Left ventricle myocardium inferior (tissue), 1 donor: ENCODE measurements around the gene COX11. TPM values are rescaled to one million over a fixed set of nuclear protein-coding genes. Genes with fewer than 3 reads are reported as not detected.

Experiments
- DNase-seq: peaks from one replicate; pipeline ENCODE4 v3.0.0-alpha.2; 2020
- H3K27ac ChIP-seq: fragments of 200-600 bp; replicated peaks from 2 replicates; pipeline ENCODE4 v1.8.0; 2021
- H3K27me3 ChIP-seq: fragments of 200-600 bp; 2 replicates; pipeline ENCODE4 v1.8.0; 2021; ENCODE audit warnings: low read depth
- H3K36me3 ChIP-seq: fragments of 200-600 bp; 2 replicates; pipeline ENCODE4 v1.8.0; 2021
- H3K4me1 ChIP-seq: fragments of 200-600 bp; 2 replicates; pipeline ENCODE4 v1.8.0; 2021
- H3K4me3 ChIP-seq: fragments of 200-600 bp; 2 replicates; pipeline ENCODE4 v1.8.0; 2021; ENCODE audit warnings: mild to moderate bottlenecking, moderate library complexity
- H3K9me3 ChIP-seq: fragments of 200-600 bp; replicated peaks from 2 replicates; pipeline ENCODE4 v1.8.0; 2021
- CTCF ChIP-seq: fragments of 200-600 bp; IDR thresholded peaks from 2 replicates; pipeline ENCODE4 v1.8.0; 2021; ENCODE audit warnings: antibody characterized with exemption, mild to moderate bottlenecking, borderline replicate concordance
- intact Hi-C: fragments of 100-400 bp; cut with micrococcal nuclease; formaldehyde crosslinking; loops from one replicate; pipeline ENCODE4 v1.11.0; 2022
- total RNA-seq: library from RNA; stranded (reverse); fragmentation: NEBNext Ultra II Directional; extraction: Animal tissue kit (Norgen Biotek cat#: 25700); gene quantifications from one replicate; pipeline ENCODE4 v1.2.1, GENCODE V29; 2021
- donor health status: DM: no; HTN: yes; CAD: no; lungs with severe emphysema.

Gene COX11
- total RNA-seq, 1 donor from 2014 or later: 66.8 TPM

- peaks cover 5% of the 10 kb centered on the region for H3K36me3 ChIP-seq
- H3K27ac ChIP-seq: no peak overlapping the region
- no peak overlapping the region for H3K4me3 ChIP-seq
- H3K9me3 ChIP-seq: no peaks in the 10 kb centered on the region
- DNase-seq: no peak
- intact Hi-C loops: loop anchor here (10.0 kb wide), 1 partner anchor 63 kb away; no protein-coding TSS in a partner anchor
- no peaks in the 10 kb centered on the region for H3K4me1 ChIP-seq
- TF ChIP-seq CTCF: no peak
- H3K27me3 ChIP-seq: no peaks in the 10 kb centered on the region
These were observed 21.1 kb downstream of the COX11 start for GRCh38 chr17:54947396-54947795.

GRCh38 chr17:54945671-54946070 is 22.8 kb downstream of the COX11 start:
- no peaks in the 10 kb centered on the region for H3K36me3 ChIP-seq
- H3K4me3 ChIP-seq: no peak overlapping the region
- TF ChIP-seq CTCF: no peak
- H3K9me3 ChIP-seq: no peaks in the 10 kb centered on the region
- H3K27ac ChIP-seq: no peak overlapping the region
- no peak for DNase-seq
- H3K4me1 ChIP-seq: no peaks in the 10 kb centered on the region
- no peaks in the 10 kb centered on the region for H3K27me3 ChIP-seq
- intact Hi-C loops: loop anchor here (10.0 kb wide), 1 partner anchor 61 kb away; no protein-coding TSS in a partner anchor

GRCh38 chr17:54945231-54945630 is 23.2 kb downstream of the COX11 start:
- TF ChIP-seq CTCF: no peak
- Histone ChIP-seq H3K4me3 (no peak overlapping the region), H3K27ac (no peak overlapping the region), H3K4me1 (no peaks in the 10 kb centered on the region), H3K9me3 (no peaks in the 10 kb centered on the region), H3K36me3 (no peaks in the 10 kb centered on the region), H3K27me3 (no peaks in the 10 kb centered on the region)
- intact Hi-C loops: loop anchor here (10.0 kb wide), 1 partner anchor 60 kb away; no protein-coding TSS in a partner anchor
- DNase-seq: no peak

- DNase-seq: no peak
- H3K36me3 ChIP-seq: no peaks in the 10 kb centered on the region
- no peak overlapping the region for H3K27ac ChIP-seq
- no peak overlapping the region for H3K4me3 ChIP-seq
- intact Hi-C loops: loop anchor here (10.0 kb wide), 1 partner anchor 60 kb away; no protein-coding TSS in a partner anchor
- no peaks in the 10 kb centered on the region for H3K9me3 ChIP-seq
- no peaks in the 10 kb centered on the region for H3K27me3 ChIP-seq
- H3K4me1 ChIP-seq: no peaks in the 10 kb centered on the region
- TF ChIP-seq CTCF: no peak
These were observed 23.7 kb downstream of the COX11 start for GRCh38 chr17:54944796-54945195.

- Histone ChIP-seq H3K9me3 (no peaks in the 10 kb centered on the region), H3K36me3 (peaks cover 14% of the 10 kb centered on the region), H3K27me3 (no peaks in the 10 kb centered on the region), H3K4me3 (no peak overlapping the region), H3K27ac (no peak overlapping the region), H3K4me1 (no peaks in the 10 kb centered on the region)
- no peak for TF ChIP-seq CTCF
- intact Hi-C loops: loop anchor here (10.0 kb wide), 1 partner anchor 56 kb away; no protein-coding TSS in a partner anchor
- no peak for DNase-seq
These were observed 27.2 kb downstream of the COX11 start for GRCh38 chr17:54941285-54941684.

- H3K4me1 ChIP-seq: no peaks in the 10 kb centered on the region
- no peaks in the 10 kb centered on the region for H3K27me3 ChIP-seq
- H3K36me3 ChIP-seq: peaks cover 28% of the 10 kb centered on the region
- DNase-seq: no peak
- no peak overlapping the region for H3K4me3 ChIP-seq
- H3K9me3 ChIP-seq: no peaks in the 10 kb centered on the region
- TF ChIP-seq CTCF: no peak
- intact Hi-C loops: no loop called here
- H3K27ac ChIP-seq: no peak overlapping the region
These were observed 31.0 kb downstream of the COX11 start for GRCh38 chr17:54937426-54937825.
